COR-L47 (cell line): ENCODE results near the gene UBL3.

Source experiments
- DNase-seq: peaks from one replicate; lab custom pipeline; 2025; lab: John Stamatoyannopoulos, UW

Gene UBL3

GRCh38 chr13:29808264-29808663 is 42.2 kb downstream of the UBL3 start:
- no peak for DNase-seq

- no peak for DNase-seq
Measured at GRCh38 chr13:29805994-29806979, 44.1 kb downstream of the UBL3 start.

- DNase-seq, result no peak
Measured at GRCh38 chr13:29803221-29803620, 47.2 kb downstream of the UBL3 start.

DNA sequence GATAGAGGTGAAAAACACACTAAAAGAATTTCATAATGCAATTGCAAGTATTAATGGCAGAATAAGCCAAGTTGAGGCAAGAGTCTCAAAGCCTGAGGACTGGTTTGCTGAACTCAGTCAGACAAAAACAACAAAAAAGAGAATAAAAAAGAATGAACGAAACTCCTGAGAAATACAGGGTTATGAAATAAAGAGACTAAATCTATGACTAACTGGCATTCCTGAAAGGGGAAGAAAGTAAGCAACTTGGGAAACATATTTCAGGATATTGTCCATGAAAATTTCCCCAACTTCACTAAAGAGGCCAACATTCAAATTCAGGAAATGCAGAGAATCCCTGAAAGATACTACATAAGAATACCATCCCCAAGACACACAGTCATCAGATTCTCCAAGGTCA is 47.8 kb downstream of the UBL3 start:
- no peak for DNase-seq

GRCh38 chr13:29801737-29802305 is 48.6 kb downstream of the UBL3 start:
- no peak for DNase-seq

DNA sequence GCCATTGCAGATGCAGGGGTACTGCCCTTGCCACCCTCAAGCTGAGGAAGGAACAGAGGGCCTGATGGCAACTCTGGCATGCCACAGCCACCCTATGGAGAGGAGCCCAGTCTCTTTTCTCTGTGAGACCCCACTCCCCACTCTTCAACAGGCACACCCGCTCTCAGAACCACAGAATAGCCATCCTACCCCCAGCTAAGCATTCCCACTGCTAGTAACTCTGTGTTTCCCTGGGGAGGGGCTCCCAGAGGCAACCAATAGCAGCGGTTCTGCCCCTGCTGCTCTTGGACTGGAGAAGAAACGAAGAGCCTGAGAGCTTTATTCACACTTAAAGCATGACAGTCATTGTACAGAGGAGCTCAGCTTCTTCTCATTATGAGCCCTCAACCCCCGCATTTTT is 49.3 kb downstream of the UBL3 start:
- DNase-seq, result no peak

DNA sequence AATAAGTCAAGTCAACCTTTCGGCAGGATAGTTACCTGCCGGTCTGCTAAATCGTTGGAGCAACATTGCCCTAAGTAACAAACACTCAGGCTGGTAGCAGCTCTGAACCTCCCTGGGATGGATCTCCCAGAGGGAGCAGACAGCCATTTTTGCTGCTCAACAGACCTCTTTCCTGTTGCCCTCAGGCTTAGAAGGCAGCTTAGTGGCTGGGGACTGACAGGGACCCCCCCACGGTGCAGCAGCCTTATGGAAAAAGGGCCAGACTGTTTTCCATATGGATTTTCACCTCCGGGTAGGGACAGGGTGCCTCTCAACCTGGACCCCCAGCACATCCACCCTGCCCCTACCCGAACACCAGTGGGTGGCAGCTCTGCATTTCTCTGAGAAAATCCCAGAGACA is 49.7 kb downstream of the UBL3 start:
- no peak for DNase-seq

- no peak for DNase-seq
Measured at GRCh38 chr13:29799041-29799440, 51.4 kb downstream of the UBL3 start.

DNA sequence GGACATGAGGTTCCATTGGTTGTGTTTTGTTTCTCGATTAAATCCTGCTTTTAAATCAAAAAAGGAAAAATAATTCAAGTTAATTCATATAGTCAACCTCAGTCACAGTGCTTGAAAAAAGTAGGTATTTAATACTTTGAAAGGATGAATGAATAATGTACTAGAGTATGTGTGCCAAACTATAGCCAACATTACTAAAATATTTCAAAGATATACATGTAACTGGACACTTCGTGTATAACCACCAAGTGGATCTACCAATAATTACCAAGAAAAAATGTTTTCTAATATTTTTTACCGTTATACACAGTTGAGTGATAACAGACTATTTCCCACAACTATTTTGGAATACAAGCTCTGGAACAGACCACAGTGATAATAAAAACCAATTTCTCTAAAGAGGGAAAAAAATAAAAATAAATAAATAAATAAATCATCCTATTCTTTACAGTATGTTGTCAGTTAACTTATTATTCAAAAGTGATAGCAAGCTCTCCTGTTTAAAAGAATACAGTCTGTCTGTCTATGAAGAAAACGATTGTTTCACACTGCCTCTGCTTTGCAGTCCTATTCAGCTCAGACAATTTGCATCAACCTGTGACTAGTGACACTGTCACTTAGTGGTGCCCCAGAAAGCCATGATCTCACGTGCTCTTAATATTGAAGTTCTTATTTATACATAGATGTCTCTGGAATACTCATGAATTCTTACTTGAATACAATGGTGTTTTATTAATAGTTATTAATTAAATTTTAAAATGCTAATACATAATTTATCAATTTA is 58.2 kb downstream of the UBL3 start:
- no peak for DNase-seq

DNA sequence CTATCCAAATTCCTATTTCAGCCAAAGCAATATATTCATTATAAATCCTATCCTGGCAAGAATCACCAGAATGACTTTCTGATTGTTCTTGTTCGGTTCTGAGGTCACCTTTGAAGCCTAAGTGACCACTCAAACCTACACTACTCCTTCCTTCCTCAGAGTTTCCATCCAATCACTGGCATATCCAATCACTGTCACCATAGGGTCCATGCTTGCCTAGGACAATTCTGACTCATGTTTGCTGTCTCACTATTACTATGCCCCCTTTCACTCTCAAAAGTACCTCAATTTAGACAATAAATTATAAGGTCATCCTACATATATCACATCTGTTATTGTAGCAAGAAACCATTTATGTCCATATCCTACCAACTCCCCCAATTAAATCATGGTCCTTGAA is 58.9 kb downstream of the UBL3 start:
- DNase-seq, result no peak

GRCh38 chr13:29786698-29787097 is 63.7 kb downstream of the UBL3 start:
- DNase-seq, result no peak

DNA sequence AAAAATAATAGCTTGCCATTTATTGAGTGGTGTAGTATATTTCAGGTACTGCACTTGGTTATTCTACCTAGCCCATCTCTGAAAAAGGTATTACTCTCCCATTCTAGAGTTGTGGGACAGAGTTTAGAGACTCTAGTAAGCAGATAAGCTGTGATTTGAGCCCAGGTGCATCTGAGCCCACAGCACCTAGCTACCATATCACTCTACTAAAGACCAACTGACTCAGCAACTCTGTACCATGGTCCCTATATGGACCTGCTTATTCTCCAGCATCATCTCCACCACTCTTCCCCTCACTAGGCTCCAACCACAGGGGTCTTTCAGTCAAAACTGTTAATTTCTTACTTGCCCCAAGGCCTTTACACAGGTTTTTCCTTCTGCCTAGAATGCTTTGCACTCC is 64.4 kb downstream of the UBL3 start:
- DNase-seq, result no peak

DNA sequence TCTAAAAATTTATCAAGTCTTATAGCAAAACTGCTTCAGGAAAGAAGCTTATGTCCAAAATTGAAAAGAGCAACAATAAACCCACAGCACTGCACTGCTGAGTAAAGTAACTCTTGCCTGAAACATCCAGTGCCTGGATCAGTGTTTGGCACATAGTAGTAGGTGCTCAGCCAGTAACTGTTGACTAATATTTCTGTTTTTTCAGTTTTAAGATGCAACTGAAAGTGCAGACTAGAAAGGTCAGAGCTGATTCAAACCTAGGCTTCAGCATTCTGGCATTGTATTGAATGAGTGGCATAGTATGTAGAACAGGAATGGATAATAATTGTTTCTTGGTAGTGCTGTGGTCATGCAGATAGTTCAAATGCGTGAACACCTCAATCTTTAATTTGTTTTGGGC is 67.6 kb downstream of the UBL3 start:
- DNase-seq, result no peak

DNA sequence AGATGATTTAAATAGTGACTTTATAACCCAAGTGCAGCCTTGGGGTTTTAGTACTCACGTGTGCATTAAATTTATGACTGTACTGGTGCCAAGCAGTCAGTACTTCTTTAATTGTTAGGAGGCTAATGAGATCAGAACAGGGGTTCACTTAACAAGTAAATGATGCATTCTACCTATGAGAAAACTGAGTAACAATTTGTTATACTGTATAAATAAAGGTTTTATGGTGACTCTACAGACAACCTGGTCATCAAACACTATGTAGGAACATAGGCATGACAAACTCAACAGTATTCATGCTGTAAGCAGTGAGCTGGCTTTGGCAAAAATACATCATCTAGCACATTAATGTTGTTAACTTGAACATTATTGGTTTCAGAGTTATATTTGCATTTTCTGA is 75.6 kb downstream of the UBL3 start:
- no peak for DNase-seq

DNA sequence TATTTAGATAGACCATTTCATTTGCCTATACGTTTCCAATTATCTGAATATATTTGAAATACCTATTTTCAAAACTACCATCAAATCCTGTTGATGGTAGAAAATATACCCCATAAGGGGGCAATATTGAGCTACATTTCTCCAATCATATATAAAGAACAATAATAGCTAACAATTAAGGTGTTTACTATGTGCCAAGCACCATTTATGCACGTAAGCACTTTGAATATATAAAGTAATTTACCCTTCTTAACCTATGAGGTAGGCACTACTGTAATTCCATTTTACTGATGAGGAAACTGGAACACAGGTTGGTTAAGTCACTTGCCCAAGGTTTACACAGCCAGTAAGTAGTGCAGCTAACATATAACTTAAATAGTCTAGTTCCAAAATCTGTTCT is 79.2 kb downstream of the UBL3 start:
- DNase-seq, result peak; percentile 32

GRCh38 chr13:29767006-29767405 is 83.4 kb downstream of the UBL3 start:
- DNase-seq, result no peak

GRCh38 chr13:29763436-29764180 is 86.8 kb downstream of the UBL3 start:
- DNase-seq, result peak; percentile 44

DNA sequence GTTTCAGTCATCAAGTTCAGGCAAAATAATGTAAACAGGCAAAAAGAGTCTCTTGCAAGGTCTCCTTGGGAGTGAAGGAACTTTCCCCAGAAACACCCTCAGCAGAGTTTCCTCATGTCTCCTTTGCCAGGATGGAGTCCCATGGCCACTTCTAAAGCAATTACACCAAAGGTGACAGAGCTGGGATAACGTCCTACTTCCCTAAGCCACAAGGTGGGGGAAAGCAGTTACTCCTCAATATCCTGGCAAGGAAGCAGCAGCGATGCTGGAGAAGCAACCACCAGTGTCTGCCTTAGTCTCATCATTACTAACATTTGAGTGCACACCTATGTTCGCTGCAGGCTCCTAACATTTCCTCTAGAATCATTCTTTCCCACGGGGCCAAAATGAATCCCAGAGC is 88.6 kb downstream of the UBL3 start:
- DNase-seq, result no peak

- DNase-seq, result no peak
Measured at GRCh38 chr13:29761160-29761559, 89.3 kb downstream of the UBL3 start.

DNA sequence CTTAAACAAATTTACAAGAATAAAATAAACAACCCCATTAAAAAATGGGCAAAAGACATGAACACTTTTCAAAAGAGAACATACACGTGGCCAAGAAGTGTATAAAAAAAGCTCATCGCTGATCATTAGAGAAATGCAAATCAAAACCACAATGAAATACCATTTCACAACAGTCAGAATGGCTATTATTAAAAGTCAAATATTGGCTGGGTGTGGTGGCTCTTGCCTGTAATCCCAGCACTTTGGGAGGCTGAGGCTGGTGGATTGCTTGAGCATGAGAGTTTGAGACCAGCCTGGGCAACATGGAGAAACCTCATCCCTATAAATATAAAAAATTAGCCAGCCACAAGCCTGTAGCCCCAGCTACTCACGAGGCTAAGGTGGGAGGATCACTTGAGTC is 89.9 kb downstream of the UBL3 start:
- DNase-seq, result no peak

DNA sequence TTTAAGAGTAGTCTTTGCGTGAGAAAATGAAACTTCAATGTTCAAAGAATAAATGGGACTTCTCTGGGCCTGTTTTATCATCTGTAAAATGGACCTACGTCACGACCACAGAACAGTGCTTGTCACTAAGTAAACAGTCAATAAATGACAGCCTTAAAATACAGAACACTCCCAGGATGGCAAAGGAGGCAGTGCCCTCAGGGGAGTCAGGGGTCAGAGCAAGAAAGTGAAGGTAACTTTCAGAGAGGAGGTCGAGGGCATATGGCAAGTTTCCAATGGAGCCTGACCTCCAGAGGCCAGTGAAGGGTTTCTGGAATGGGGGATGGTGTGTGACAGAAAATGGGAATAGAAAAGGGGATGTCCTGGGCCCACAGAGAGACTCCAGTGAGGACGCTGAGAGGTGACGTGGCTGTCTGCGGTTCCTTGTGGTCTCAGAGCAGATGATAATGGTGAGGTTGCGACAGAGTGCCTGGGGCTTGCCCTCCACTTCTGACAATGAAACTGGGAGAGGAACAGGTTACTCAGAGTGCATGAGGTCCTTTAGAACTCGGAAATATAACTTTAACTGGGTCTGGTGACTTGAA is 91.8 kb downstream of the UBL3 start:
- no peak for DNase-seq

GRCh38 chr13:29756506-29756905 is 93.9 kb downstream of the UBL3 start:
- DNase-seq, result no peak
